SK-N-SH treated with all-trans-retinoic acid at 6 μM for 48 hours (cell line): Measurements from ENCODE around the gene GRK3.

Experiments used
- ATAC-seq: fragments of 200-7000 bp; cut with Tn5 transposase; 3 replicates; pipeline ENCODE4 v1.9.1; 2020; ENCODE audit warnings: mild to moderate bottlenecking, moderate library complexity
- BACH2 ChIP-seq: fragments of 250-450 bp; sonication (Bioruptor Pico); IDR thresholded peaks from 2 replicates; pipeline ENCODE4 v1.9.0; 2021; ENCODE audit warnings: mild to moderate bottlenecking, borderline replicate concordance
- CSDC2 ChIP-seq: fragments of 250-450 bp; sonication (Bioruptor Pico); IDR thresholded peaks from 2 replicates; pipeline ENCODE4 v1.5.0; 2020; ENCODE audit warnings: mild to moderate bottlenecking, moderate library complexity
- CSRNP3 ChIP-seq: fragments of 250-450 bp; sonication (Bioruptor Pico); IDR thresholded peaks from 2 replicates; pipeline ENCODE4 v1.5.1; 2021; ENCODE audit warnings: mild to moderate bottlenecking, moderate library complexity
- ESRRG ChIP-seq: fragments of 250-450 bp; sonication (Bioruptor Pico); IDR thresholded peaks from 2 replicates; pipeline ENCODE4 v1.6.1; 2021; ENCODE audit warnings: mild to moderate bottlenecking
- GLIS3 ChIP-seq: fragments of 250-450 bp; sonication (Bioruptor Pico); IDR thresholded peaks from 2 replicates; pipeline ENCODE4 v1.5.0; 2020; ENCODE audit warnings: mild to moderate bottlenecking, moderate library complexity
- ISL1 ChIP-seq: fragments of 250-450 bp; sonication (Bioruptor Pico); IDR thresholded peaks from 2 replicates; pipeline ENCODE4 v2.1.2; 2022; ENCODE audit warnings: mild to moderate bottlenecking, moderate library complexity
- OSR1 ChIP-seq: fragments of 250-450 bp; sonication (Bioruptor Pico); IDR thresholded peaks from 2 replicates; pipeline ENCODE4 v1.8.0; 2022; ENCODE audit warnings: moderate library complexity, mild to moderate bottlenecking, inconsistent platforms
- PATZ1 ChIP-seq: fragments of 250-450 bp; sonication (Bioruptor Pico); IDR thresholded peaks from 2 replicates; pipeline ENCODE4 v1.8.0; 2020; ENCODE audit warnings: mild to moderate bottlenecking, moderate library complexity, borderline replicate concordance
- POU6F1 ChIP-seq: fragments of 250-450 bp; sonication (Bioruptor Pico); IDR thresholded peaks from 2 replicates; pipeline ENCODE4 v1.8.0; 2021; ENCODE audit warnings: low read depth, mild to moderate bottlenecking, moderate library complexity, borderline replicate concordance
- RARB ChIP-seq: fragments of 250-450 bp; sonication (Bioruptor Pico); IDR thresholded peaks from 2 replicates; pipeline ENCODE4 v1.8.0; 2021; ENCODE audit warnings: mild to moderate bottlenecking, moderate library complexity
- SNAI2 ChIP-seq: fragments of 250-450 bp; sonication (Bioruptor Pico); IDR thresholded peaks from 2 replicates; pipeline ENCODE4 v1.5.0; 2020; ENCODE audit warnings: mild to moderate bottlenecking, moderate library complexity
- TCF4 ChIP-seq: fragments of 250-450 bp; sonication (Bioruptor Pico); IDR thresholded peaks from 2 replicates; pipeline ENCODE4 v1.8.0; 2021; ENCODE audit warnings: mild to moderate bottlenecking, moderate library complexity, borderline replicate concordance
- TOX ChIP-seq: fragments of 250-450 bp; sonication (Bioruptor Pico); IDR thresholded peaks from 2 replicates; pipeline ENCODE4 v1.8.0; 2021; ENCODE audit warnings: mild to moderate bottlenecking, moderate library complexity, borderline replicate concordance
- TSHZ2 ChIP-seq: fragments of 250-450 bp; sonication (Bioruptor Pico); IDR thresholded peaks from 2 replicates; pipeline ENCODE4 v1.5.0; 2020; ENCODE audit warnings: mild to moderate bottlenecking, moderate library complexity
- ZC3H10 ChIP-seq: fragments of 250-450 bp; sonication (Bioruptor Pico); IDR thresholded peaks from 2 replicates; pipeline ENCODE4 v1.5.1; 2021; ENCODE audit warnings: mild to moderate bottlenecking, moderate library complexity
- ZFP3 ChIP-seq: fragments of 250-450 bp; sonication (Bioruptor Pico); IDR thresholded peaks from 2 replicates; pipeline ENCODE4 v1.5.0; 2020; ENCODE audit warnings: mild to moderate bottlenecking, moderate library complexity
- ZFP30 ChIP-seq: fragments of 450-650 bp; formaldehyde crosslinking; IDR thresholded peaks from 2 replicates; pipeline ENCODE4 v1.5.0; 2022; ENCODE audit warnings: mild to moderate bottlenecking, moderate library complexity
- ZNF565 ChIP-seq: fragments of 450-650 bp; formaldehyde crosslinking; conservative IDR thresholded peaks from 2 replicates; pipeline ENCODE4 v1.5.0; 2020; ENCODE audit warnings: low read depth, mild to moderate bottlenecking, moderate library complexity
- ZNF70 ChIP-seq: fragments of 450-650 bp; formaldehyde crosslinking; IDR thresholded peaks from 2 replicates; pipeline ENCODE4 v1.5.0; 2020; ENCODE audit warnings: mild to moderate bottlenecking, moderate library complexity
- ZNF8 ChIP-seq: fragments of 450-650 bp; formaldehyde crosslinking; IDR thresholded peaks from 2 replicates; pipeline ENCODE4 v1.5.0; 2020; ENCODE audit warnings: mild to moderate bottlenecking, moderate library complexity

The GRK3 gene

DNA sequence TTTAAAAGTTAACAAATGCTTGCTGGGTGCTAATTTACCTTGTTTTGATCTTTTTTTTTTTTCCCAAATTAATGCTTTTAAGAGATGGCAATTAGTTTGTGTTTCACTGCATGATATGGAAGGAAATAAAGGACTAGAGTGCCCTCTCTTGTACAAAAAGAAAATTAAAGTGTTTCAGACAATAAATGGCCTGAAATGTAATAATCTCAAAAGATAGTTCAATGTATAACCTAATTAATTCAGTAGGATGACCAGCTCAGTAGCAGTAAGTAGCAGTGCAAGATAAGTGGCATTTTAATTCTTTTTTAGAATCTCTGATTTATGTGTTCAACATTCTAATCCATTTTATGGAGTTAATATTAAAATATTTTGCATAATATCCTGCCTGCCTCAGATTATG, 137.6 kb downstream of the GRK3 start (continued):
- TF ChIP-seq ISL1 (CRISPR knock-in tag), result peak; percentile 85
- TF ChIP-seq GLIS3, result no peak
- TF ChIP-seq TOX (CRISPR knock-in tag), result no peak
- no peak for TF ChIP-seq CSDC2

- no peak for ATAC-seq
- TF ChIP-seq CSRNP3 (CRISPR knock-in tag), result no peak
- TF ChIP-seq, all 23 proteins: peak for 0
These were observed 138.2 kb downstream of the GRK3 start for GRCh38 chr22:25702571-25703167.

- no peak for ATAC-seq
These were observed 140.2 kb downstream of the GRK3 start for GRCh38 chr22:25704701-25705100.

More at GRCh38 chr22:25704701-25705100, 140.2 kb downstream of the GRK3 start:
- TF ChIP-seq TCF4 (CRISPR knock-in tag) (no peak), ZNF565 (no peak), ISL1 (CRISPR knock-in tag) (no peak), OSR1 (CRISPR knock-in tag) (no peak), SNAI2 (CRISPR knock-in tag) (no peak), TOX (CRISPR knock-in tag) (no peak), GLIS3 (no peak), RARB (CRISPR knock-in tag) (no peak), PATZ1 (no peak), ZC3H10 (CRISPR knock-in tag) (no peak), ZFP30 (CRISPR knock-in tag) (no peak), POU6F1 (CRISPR knock-in tag) (no peak), ZNF8 (CRISPR knock-in tag) (no peak), ZFP3 (CRISPR knock-in tag) (no peak), CSDC2 (no peak), BACH2 (CRISPR knock-in tag) (no peak), ZNF70 (CRISPR knock-in tag) (no peak), TSHZ2 (CRISPR knock-in tag) (no peak), ESRRG (CRISPR knock-in tag) (no peak)
